IPS-18c (cell line): ENCODE data around the gene BPIFA3.
"Not testable (repeated sequence)": the region's sequence is repeated elsewhere in the genome, so short reads cannot be mapped to it uniquely, and the experiment has no call there.

Experiments
- H3K4me3 ChIP-seq: 2 replicates; pipeline ENCODE4 v1.7.0; 2013; ENCODE audit warnings: low read depth, mild to moderate bottlenecking, low read length, moderate library complexity; ENCODE audit not compliant: insufficient read depth
- H3K9me3 ChIP-seq: one replicate; pipeline ENCODE4 v1.6.1; 2013; ENCODE audit warnings: mild to moderate bottlenecking, low read length, moderate library complexity; ENCODE audit not compliant: control insufficient read depth, insufficient read depth

BPIFA3 gene

DNA sequence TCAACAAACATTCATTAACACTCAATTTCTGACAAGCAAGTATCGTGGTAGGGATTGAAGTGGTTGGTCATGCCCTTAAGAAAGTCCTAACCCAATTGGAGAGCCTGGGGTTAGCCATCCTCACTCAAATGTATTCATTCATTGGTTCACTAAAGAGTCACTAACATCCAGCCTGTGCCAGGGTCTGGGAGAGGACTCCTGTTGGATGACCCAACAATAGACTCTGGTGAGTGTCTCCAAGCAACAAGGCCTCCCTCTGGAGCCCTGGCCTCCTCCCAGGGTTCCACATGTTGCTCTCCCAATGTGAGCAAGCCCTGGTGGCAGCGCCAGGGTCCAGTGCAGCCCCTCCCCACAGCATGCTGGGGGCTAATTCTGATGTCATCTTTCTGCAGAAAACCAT is at the start of gene BPIFA3:
Gene BPIFA3, plus strand, starts transcription at position 301 of the 400 bp plus-strand sequence. CDS start 185 bp downstream, outside the sequence.
- H3K4me3 ChIP-seq = no peak within 1 kb of the TSS
- H3K9me3 ChIP-seq = no peaks in the 10 kb centered on the region

DNA sequence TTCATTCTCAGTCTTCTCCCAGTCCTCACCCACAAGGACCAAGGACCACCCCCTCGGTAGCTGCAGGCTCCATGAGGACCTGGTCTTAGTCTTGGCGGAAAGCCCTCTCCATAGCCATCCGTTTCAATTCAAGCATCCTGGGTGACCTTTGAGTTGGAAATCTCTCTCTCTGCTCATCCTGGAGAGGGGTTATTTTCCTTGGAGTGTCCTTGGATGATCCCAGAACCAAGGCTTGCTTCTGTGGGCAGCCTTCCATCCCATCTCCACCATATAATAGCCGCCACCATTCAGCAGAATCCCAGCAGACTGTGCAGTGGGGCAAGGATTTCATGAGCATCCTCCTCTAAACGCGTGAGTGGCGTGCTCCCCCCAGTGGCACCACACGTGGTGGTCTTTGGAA is 49.3 kb upstream of the BPIFA3 start, which contains the start of gene BPIFA2:
Gene BPIFA2, plus strand, starts transcription at position 301 of the 400 bp plus-strand sequence. CDS start 987 bp downstream, outside the sequence.
- Histone ChIP-seq H3K9me3 (peaks cover 7% of the 10 kb centered on the region), H3K4me3 (no peak within 1 kb of the TSS)

DNA sequence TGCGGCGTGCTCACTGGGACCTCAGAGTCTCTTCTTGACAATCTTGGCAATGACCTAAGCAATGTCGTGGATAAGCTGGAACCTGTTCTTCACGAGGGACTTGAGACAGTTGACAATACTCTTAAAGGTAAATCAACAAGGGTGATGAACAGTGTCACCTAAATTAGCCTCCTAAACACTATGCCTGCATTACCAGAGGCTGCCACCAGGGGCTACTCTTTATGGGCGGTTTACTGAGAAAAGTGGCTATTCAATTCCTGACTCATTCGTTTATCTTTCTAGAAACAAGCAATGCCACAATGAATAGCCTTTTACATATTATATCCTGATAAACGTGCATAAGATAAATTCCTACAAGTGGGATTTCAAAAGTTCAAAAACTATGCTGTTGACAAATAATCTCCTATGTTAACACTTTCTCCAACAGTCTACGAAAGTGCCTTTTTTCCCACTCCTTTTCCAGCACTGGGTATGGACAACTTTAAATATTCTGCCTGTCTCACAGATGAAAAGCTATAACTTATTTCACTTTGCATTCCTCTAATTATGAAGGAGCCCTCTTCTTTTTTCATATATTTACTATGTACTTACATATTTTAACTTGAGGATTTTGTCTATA is 47.9 kb upstream of the BPIFA3 start:
- Histone ChIP-seq H3K4me3 (no peak overlapping the region), H3K9me3 (peaks cover 7% of the 10 kb centered on the region)

DNA sequence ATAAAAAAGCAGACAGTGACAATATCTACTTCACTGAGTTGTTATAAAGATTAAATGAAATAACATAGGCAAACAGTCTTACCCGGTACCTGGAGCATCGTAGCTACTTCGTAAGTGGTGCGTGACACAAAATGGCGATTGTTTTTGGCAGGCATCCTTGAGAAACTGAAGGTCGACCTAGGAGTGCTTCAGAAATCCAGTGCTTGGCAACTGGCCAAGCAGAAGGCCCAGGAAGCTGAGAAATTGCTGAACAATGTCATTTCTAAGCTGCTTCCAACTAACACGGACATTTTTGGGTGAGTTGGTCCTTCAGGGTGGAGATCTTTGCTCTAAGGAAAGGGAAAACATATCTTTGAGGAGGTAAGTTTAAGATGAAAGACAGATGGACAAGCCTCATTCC is 44.4 kb upstream of the BPIFA3 start:
- Histone ChIP-seq H3K9me3 (peaks cover 7% of the 10 kb centered on the region), H3K4me3 (no peak overlapping the region)

DNA sequence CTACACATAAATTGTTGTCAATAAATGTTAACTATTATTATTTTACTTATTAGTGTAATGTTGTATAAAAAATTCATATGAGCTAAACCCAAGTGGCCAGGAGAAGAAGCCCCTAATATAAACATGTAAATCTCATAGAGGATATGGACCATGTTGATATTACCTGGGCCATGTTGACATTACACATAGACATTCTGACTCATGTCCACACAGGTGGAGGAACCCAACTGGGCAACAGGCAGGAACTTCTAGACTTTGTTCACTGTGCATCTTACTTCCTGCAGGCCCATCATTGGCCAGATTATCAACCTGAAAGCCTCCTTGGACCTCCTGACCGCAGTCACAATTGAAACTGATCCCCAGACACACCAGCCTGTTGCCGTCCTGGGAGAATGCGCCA is 42.0 kb upstream of the BPIFA3 start:
- H3K9me3 ChIP-seq = no peaks in the 10 kb centered on the region
- no peak overlapping the region for H3K4me3 ChIP-seq

DNA sequence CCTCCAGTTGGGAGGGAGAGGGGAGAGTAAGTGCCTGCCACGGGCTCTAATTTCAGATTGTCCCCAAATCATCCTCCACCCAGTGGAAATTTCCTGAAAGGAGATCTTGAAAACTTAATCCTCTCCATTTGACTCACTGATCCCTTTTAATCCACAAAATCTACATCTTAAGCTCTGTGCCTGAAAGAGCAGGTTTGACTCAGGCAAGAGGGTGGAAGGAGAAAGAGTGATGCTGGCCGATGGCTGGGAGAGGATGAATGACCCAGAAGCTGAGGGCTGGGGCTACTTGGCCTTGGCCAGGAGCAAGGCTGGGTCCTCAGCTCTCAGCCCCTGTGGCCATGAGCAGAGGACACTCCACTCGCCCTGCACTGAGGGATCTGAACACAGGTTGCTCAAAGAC is 41.1 kb upstream of the BPIFA3 start:
- H3K4me3 ChIP-seq = no peak overlapping the region
- H3K9me3 ChIP-seq = no peaks in the 10 kb centered on the region

DNA sequence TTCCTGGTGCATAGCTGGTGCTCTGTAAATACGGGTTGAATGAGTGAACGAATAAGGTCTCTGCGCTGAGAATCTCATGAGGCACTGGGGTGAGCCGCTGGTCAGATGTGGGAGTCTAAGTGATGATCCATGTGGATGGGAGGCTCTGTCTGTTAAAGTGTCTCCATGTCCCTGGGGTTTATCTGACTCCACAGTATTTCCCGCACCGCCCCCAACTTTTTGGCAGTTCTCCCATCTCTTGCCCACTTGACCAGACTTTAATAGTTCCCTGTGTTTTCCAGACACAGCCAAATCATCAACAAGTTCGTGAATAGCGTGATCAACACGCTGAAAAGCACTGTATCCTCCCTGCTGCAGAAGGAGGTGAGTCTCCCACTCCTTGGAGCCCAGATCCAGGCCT is 39.3 kb upstream of the BPIFA3 start:
- H3K9me3 ChIP-seq = no peaks in the 10 kb centered on the region
- no peak overlapping the region for H3K4me3 ChIP-seq

DNA sequence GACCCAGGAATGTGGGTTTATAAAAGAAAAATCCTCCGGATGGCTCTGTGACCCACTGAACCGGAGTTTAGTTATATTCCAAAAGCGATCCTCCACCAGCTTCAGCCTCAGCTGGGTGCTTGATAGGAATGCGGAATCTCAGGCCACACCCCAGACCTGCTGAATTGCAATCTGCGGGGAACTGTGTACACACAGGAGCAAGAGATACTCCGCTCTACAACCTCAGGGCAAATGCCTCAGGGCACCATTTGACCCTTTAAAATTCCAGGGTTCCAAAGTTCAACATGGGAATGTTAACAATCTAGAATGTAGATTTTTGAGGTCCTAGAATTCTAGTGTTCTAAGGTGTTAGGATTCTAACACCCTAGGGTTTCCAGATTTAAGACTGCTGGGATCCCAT is 38.4 kb upstream of the BPIFA3 start:
- H3K9me3 ChIP-seq = no peaks in the 10 kb centered on the region
- H3K4me3 ChIP-seq = no peak overlapping the region

DNA sequence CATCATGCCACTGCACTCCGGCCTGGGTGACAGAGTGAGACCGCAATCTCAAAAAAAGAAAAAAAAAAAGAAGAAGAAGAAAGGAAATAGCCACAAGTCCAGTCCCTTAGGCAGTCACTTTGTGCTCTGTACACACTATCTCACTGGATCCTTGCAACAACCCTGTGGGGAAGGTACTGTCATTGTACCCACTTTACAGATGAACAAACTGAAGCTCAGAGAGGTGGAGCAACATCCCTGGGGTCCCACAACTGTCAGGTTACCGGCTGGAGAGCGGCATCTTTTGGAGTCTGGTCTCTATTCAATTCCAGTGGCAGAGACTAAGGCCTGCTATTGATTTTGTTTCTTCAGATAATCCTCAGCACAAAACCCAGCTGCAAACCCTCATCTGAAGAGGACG is 37.0 kb upstream of the BPIFA3 start:
- H3K4me3 ChIP-seq = no peak overlapping the region
- H3K9me3 ChIP-seq = peaks cover under 1% of the 10 kb centered on the region

DNA sequence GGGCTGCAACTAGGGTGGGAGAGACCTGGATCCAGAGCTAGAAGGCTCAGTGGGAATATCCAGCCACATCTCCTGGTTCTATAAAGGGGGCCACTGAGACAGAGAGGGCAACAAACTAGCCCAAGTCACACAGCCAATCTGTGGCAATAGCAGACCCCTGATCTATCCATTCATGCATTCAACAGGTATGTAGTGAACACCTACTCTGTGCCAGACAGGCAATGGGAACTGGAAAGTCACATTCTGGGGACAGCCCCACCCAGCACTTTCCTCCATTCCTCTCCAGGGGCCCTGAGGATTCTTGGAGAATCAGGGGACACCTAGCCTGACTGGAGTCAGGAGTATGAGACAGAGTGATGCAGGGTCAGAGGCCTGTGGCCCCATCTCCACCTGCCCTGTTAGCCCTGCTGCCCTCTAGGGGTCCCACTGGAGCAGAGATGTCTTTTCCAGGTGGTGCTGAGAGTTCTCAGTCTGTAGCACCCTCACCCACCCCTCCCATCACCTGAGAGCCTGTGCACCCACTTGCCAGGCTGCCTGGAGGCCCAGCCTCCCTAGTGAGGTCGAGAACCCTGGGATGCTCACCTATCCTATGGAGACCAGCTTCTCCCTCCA is 35.6 kb upstream of the BPIFA3 start:
- Histone ChIP-seq H3K4me3 (no peak overlapping the region), H3K9me3 (peaks cover 6% of the 10 kb centered on the region)

DNA sequence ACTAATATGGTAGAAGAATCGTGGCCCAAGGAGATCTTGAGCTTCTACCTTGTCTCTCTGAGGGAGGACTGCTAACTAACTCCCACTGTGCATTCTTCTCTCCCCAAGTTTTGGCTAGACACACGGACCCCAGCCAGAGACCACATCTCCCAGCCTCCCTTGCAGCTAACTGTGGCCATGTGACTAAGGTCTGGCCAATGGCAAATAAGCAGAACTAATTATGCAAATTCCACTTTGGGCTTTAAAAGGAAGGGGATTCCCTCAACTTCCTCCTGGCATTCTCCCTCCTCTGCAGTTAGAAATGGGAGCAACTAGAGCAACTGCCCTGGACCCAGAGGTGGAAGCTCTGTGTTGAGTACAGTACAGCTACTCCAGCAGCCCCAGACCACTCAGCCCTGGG is 33.8 kb upstream of the BPIFA3 start:
- Histone ChIP-seq H3K9me3 (peaks cover 8% of the 10 kb centered on the region), H3K4me3 (no peak overlapping the region)

DNA sequence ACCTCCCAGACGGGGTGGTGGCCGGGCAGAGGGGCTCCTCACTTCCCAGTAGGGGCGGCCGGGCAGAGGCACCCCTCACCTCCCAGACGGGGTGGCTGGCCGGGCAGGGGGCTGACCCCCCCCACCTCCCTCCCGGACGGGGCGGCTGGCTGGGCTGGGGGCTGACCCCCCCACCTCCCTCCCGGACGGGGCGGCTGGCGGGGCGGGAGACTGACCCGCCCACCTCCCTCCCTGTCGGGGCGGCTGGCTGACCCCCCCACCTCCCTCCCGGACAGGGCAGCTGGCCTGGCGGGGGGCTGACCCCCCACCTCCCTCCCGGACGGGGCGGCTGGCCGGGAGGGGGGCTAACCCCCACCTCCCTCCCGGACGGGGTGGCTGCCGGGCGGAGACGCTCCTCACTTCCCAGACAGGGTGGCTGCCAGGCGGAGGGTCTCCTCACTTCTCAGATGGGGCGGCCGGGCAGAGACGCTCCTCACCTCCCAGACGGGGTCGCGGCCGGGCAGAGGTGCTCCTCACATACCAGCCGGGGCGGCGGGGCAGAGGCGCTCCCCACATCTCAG is 32.0 kb upstream of the BPIFA3 start:
- not testable (repeated sequence) for H3K9me3 ChIP-seq, H3K4me3 ChIP-seq

DNA sequence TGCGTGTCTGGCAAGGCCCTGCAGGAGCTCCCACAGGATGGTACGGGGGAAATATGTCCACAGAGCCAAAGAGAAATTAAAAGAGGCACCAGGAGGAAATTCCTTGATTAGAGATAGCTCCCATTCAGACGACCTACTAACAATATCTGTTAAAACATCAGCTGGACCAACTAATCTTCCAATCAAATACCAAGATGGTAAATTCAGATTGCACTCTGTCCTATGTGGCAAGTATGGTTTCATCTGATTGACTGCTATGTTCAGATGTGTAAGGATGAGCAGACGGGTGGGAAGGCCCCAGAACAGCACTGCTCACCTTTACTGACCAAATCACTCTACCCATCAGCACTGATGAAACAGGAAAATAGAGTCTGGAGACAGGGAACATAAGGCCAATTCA is 29.7 kb upstream of the BPIFA3 start:
- H3K4me3 ChIP-seq = no peak overlapping the region
- peaks cover 8% of the 10 kb centered on the region for H3K9me3 ChIP-seq

DNA sequence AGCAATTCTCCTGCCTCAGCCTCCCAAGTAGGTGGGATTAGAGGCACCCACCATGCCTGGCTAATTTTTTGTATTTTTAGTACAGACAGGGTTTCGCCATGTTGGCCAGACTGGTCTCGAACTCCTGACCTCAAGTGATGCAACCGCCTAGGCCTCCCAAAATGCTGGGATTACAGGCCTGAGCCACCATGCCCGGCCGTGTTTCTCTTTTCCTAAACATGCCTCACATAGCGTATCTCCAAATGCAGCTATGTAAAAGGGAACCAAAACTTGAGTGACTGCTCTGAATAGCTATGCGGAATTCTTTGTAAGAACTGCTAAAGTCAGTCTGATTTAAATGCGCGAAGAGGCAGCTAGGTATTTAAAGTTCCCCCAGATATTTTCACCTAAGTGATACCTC is 28.7 kb upstream of the BPIFA3 start:
- Histone ChIP-seq H3K4me3 (no peak overlapping the region), H3K9me3 (peaks cover 8% of the 10 kb centered on the region)

DNA sequence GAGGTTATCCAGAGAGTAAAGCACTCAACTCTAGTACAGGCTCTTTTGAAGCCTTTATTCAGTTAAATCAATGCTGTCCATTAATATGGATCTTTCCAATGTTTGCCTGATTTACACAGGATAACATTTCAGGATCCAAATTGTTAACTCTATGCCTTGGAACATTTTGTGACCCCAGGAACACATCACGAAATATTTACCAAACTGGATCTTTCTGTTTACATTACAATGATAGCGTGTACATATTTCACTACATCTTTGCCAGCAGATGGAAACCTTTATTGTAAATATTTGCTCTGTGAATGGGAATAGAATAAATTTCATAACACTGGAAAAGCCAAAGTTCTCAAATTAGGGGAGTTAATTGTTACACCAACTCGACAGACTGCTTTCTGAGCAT is 25.7 kb upstream of the BPIFA3 start:
- no peak overlapping the region for H3K4me3 ChIP-seq

DNA sequence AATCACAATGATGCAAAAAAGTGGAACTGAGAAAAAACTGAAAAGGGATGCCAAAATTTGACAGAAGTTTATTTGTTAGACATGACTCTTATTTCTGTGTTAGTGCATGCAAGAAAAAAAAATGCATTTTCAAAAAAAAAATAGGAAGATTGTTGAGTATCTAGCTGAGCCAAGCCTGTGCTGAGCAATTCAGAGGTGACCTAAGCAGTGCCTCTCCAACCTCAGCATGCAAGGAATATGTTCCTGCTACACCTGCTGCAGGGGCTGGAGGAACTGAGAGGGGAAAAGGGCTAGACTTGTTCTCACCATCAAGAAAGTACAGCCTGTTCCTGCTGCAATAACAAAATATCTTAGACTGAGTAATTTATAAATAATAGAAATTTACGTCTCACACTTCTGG is 25.2 kb upstream of the BPIFA3 start:
- no peak overlapping the region for H3K4me3 ChIP-seq
- H3K9me3 ChIP-seq = peaks cover 2% of the 10 kb centered on the region

More for the DNA sequence above, 25.7 kb upstream of the BPIFA3 start:
- H3K9me3 ChIP-seq = peaks cover 2% of the 10 kb centered on the region

DNA sequence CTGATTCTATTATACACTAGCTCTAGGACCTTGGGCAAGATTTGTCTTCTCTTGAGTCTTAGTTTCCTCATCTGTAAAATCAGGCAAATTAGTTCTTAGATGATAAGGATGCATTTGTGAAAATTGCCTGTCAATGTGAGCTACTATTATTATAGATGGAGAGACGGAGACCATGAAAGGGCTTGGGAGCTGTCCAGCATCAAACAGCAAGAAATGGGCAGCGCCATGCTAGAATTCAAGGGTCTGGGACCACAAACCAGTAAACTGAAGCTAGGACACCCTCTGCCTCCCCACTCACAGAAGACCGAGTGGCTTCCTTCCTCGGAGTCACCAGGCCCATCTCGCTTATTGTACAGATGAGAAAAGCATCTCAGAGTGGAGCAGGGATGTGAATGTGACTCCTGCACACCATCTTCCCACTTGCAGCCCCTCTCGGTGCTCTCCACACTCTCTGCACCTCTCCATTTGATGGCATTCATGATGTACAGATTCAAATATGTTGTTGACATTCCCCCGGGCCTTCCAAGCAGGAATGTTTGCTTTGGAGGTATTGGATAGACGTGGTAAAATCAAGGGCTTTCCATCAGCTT is 24.1 kb upstream of the BPIFA3 start:
- Histone ChIP-seq H3K9me3 (no peaks in the 10 kb centered on the region), H3K4me3 (no peak overlapping the region)

DNA sequence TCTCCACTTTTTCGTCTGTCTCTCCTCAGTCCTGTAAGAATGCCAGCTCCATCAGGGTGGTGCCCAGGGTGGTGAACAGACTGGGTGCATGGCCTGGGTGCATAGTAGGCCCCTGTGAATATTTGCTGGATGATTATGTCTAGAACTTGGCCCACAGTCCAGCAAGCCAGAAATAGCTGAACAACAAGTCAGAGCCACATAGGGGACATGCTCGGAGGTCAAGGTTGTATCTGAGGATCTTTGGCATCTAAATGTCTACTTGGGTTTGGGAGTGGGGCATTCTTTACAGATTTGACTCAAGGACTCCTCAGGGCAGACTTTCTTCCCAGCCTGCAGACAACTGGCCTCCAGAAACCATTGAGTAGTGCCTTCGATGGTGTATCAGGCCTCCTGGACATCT is 18.1 kb upstream of the BPIFA3 start:
- H3K9me3 ChIP-seq = peaks cover 2% of the 10 kb centered on the region
- no peak overlapping the region for H3K4me3 ChIP-seq
